ENCODE data around the gene RCAN3.
A peak's percentile ranks its signal among the peaks of the same experiment; 100 is the strongest.

RCAN3 gene

DNA sequence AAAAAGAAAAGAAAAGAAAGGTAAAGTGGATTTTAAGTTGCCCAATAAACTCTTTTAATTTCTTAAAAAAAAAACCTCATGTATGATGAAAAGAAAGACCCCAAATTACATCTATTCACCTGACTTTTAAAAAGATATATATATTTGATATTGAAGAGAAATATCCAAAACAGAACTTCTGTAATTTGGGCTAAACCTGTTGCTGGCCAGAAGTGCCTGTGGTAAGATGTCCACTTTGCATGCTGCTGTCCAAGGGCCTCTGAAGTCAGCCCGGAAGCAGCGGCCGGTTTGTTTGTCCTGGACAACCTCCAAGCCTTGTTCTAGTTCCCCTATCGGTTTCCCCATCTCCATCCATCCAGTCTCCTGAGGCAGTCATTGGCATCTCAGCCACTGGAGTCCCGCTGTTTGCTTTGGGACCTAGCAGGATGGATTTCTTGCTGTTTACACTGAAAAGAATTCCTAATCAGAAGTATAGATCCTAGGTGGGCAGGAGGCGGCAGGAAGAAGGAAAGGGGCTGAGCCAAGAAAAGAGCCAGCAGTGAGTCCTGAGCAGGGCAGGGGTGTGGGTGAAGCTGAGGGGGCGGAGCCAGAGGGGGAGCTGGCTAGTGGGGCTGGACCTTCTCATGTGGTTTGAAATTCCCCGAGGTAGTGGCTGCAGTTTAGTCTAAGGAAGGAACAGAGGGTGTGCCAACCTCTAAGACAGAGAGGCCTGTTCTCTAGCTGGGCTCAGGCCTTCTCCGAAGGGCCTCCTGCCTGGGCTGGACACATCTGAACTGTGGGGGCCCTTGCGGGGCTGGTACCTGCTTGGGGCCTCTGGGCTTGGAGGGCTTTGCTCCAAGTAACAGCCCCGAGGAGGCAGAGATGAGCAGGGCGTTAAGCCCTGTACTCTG is 56.5 kb downstream of the RCAN3 start:
- DNase-seq: peak; percentile 22
- peak overlapping the region; percentile 20; the same call in 1 of the 2 replicates for H2AFZ ChIP-seq (ENCODE audit: low read length)
- H3F3A ChIP-seq (ENCODE audit: insufficient read depth, low read length): no peaks in the 10 kb centered on the region; the same call in 1 of the 2 replicates
- H3K4me2 ChIP-seq (ENCODE audit: low read depth, low read length): no peak overlapping the region
- no peak overlapping the region for H3K27ac ChIP-seq (ENCODE audit: low read length)
- no peaks in the 10 kb centered on the region for H4K20me1 ChIP-seq (ENCODE audit: insufficient read depth, low read length)
- H3K9me3 ChIP-seq (replicated peaks; ENCODE audit: insufficient read depth, low read length): no peaks in the 10 kb centered on the region
- no peak overlapping the region for H3K4me3 ChIP-seq (ENCODE audit: low read length)
- H3K36me3 ChIP-seq (replicated peaks; ENCODE audit: insufficient read depth, low read length): no peaks in the 10 kb centered on the region
- no peak for TF ChIP-seq EZH2phosphoT487 (IDR thresholded peaks at IDR 0.05; ENCODE audit: low read length)
- TF ChIP-seq, protein P1, sequence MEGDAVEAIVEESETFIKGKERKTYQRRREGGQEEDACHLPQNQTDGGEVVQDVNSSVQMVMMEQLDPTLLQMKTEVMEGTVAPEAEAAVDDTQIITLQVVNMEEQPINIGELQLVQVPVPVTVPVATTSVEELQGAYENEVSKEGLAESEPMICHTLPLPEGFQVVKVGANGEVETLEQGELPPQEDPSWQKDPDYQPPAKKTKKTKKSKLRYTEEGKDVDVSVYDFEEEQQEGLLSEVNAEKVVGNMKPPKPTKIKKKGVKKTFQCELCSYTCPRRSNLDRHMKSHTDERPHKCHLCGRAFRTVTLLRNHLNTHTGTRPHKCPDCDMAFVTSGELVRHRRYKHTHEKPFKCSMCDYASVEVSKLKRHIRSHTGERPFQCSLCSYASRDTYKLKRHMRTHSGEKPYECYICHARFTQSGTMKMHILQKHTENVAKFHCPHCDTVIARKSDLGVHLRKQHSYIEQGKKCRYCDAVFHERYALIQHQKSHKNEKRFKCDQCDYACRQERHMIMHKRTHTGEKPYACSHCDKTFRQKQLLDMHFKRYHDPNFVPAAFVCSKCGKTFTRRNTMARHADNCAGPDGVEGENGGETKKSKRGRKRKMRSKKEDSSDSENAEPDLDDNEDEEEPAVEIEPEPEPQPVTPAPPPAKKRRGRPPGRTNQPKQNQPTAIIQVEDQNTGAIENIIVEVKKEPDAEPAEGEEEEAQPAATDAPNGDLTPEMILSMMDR (IDR thresholded peaks at IDR 0.05; ENCODE audit: low read length): no peak
- TF ChIP-seq EZH2 (optimal IDR thresholded peaks at IDR 0.05; ENCODE audit: low read depth, low read length): no peak
- no peaks in the 10 kb centered on the region for H3K79me2 ChIP-seq (ENCODE audit: low read length)
- no peak overlapping the region for H3K9ac ChIP-seq (ENCODE audit: low read length)
- H3K27me3 ChIP-seq (replicated peaks; ENCODE audit: insufficient read depth, low read length): no peaks in the 10 kb centered on the region
- peaks cover 26% of the 10 kb centered on the region for H3K4me1 ChIP-seq (ENCODE audit: low read length)
- no peaks in the 10 kb centered on the region for H3K9me2 ChIP-seq (replicated peaks; ENCODE audit: insufficient read depth, low read length)

DNA sequence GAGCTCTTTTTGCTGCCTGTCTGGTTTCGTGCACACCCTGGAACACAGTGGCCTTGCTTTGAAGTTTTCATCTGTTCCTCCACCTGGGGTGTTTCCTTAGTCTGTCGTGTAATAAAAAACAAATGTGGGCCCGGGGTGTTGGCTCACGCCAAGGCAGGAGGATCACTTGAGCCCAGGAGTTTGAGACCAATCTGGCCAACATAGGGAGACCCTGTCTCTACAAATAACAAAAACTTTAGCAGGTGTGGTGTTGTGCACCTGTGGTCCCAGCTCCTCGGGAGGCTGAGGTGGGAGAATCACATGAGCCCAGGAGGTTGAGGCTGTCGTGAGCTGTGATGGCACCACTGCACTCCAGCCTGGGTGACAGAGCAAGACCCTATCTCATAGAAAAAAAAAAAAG is 57.7 kb downstream of the RCAN3 start:
- peaks cover 26% of the 10 kb centered on the region for H3K4me1 ChIP-seq (ENCODE audit: low read length)
- no peaks in the 10 kb centered on the region for H3K79me2 ChIP-seq (ENCODE audit: low read length)
- no peaks in the 10 kb centered on the region for H3K27me3 ChIP-seq (replicated peaks; ENCODE audit: insufficient read depth, low read length)
- H3K36me3 ChIP-seq (replicated peaks; ENCODE audit: insufficient read depth, low read length): no peaks in the 10 kb centered on the region
- no peak overlapping the region for H3K4me3 ChIP-seq (ENCODE audit: low read length)
- no peaks in the 10 kb centered on the region; the same call in 1 of the 2 replicates for H3F3A ChIP-seq (ENCODE audit: insufficient read depth, low read length)
- TF ChIP-seq EZH2phosphoT487 (IDR thresholded peaks at IDR 0.05; ENCODE audit: low read length) (no peak), EZH2 (optimal IDR thresholded peaks at IDR 0.05; ENCODE audit: low read depth, low read length) (no peak)
- TF ChIP-seq, protein P1 (IDR thresholded peaks at IDR 0.05; ENCODE audit: low read length): no peak
- H4K20me1 ChIP-seq (ENCODE audit: insufficient read depth, low read length): no peaks in the 10 kb centered on the region
- no peaks in the 10 kb centered on the region for H3K9me2 ChIP-seq (replicated peaks; ENCODE audit: insufficient read depth, low read length)
- no peak for DNase-seq
- H3K27ac ChIP-seq (ENCODE audit: low read length): no peak overlapping the region
- H3K9me3 ChIP-seq (replicated peaks; ENCODE audit: insufficient read depth, low read length): no peaks in the 10 kb centered on the region
- H2AFZ ChIP-seq (ENCODE audit: low read length): no peak overlapping the region
- H3K9ac ChIP-seq (ENCODE audit: low read length): no peak overlapping the region
- H3K4me2 ChIP-seq (ENCODE audit: low read depth, low read length): no peak overlapping the region

DNA sequence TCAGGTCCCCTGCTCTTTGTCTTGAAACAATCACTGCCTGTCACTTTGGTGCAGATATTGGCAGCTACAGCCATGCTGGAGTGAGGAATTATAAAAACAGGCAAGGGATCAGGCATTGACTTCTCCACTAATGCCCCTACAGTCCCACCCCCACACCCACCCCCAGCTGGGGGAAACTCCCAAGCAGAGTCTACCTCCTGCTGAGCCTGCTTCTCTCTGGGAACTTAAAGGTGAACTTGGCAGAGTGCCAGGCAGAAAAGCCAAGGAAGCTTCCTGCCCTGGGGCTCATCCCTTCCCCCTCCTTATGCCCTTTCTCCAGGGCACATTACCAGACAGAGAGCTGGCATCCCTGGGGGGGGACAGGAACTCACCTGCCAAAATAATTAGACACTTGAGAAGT is 60.0 kb downstream of the RCAN3 start:
- Histone ChIP-seq H4K20me1 (ENCODE audit: insufficient read depth, low read length) (no peaks in the 10 kb centered on the region), H3K9me2 (replicated peaks; ENCODE audit: insufficient read depth, low read length) (no peaks in the 10 kb centered on the region), H3K79me2 (ENCODE audit: low read length) (no peaks in the 10 kb centered on the region), H3K4me3 (ENCODE audit: low read length) (no peak overlapping the region), H3F3A (ENCODE audit: insufficient read depth, low read length) (no peaks in the 10 kb centered on the region; the same call in 1 of the 2 replicates), H3K9ac (ENCODE audit: low read length) (no peak overlapping the region), H3K4me1 (ENCODE audit: low read length) (peaks cover 19% of the 10 kb centered on the region), H3K27ac (ENCODE audit: low read length) (no peak overlapping the region), H2AFZ (ENCODE audit: low read length) (no peak overlapping the region), H3K4me2 (ENCODE audit: low read depth, low read length) (no peak overlapping the region), H3K36me3 (replicated peaks; ENCODE audit: insufficient read depth, low read length) (no peaks in the 10 kb centered on the region), H3K27me3 (replicated peaks; ENCODE audit: insufficient read depth, low read length) (no peaks in the 10 kb centered on the region), H3K9me3 (replicated peaks; ENCODE audit: insufficient read depth, low read length) (no peaks in the 10 kb centered on the region)
- no peak for DNase-seq
- TF ChIP-seq EZH2 (optimal IDR thresholded peaks at IDR 0.05; ENCODE audit: low read depth, low read length) (no peak), EZH2phosphoT487 (IDR thresholded peaks at IDR 0.05; ENCODE audit: low read length) (no peak)
- TF ChIP-seq, protein P1 (IDR thresholded peaks at IDR 0.05; ENCODE audit: low read length): no peak

Data from MM.1S (cell line).